Dendritic cell treated with granulocyte-macrophage colony-stimulating factor and Interleukin-4, amounts not matched to agents 40 ng/mL and 50 ng/mL, for 4 days (primary cell): ENCODE measurements around the gene SPINT1.

ENCODE experiments used
- H3K27ac Mint-ChIP-seq: one replicate; pipeline ENCODE4 v1.8.0; 2022; ENCODE audit warnings: mild to moderate bottlenecking, mixed read lengths
- H3K27me3 Mint-ChIP-seq: one replicate; pipeline ENCODE4 v1.8.0; 2022; ENCODE audit warnings: mild to moderate bottlenecking, mixed read lengths
- H3K36me3 Mint-ChIP-seq: one replicate; pipeline ENCODE4 v1.8.0; 2022; ENCODE audit warnings: low read depth, mixed read lengths
- H3K4me1 Mint-ChIP-seq: one replicate; pipeline ENCODE4 v1.8.0; 2022; ENCODE audit warnings: low read depth, mixed read lengths
- H3K4me3 Mint-ChIP-seq: one replicate; pipeline ENCODE4 v1.8.0; 2022; ENCODE audit warnings: mild to moderate bottlenecking, moderate library complexity, mixed read lengths
- H3K9me3 Mint-ChIP-seq: one replicate; pipeline ENCODE4 v1.8.0; 2022; ENCODE audit warnings: mixed read lengths
- intact Hi-C: fragments of 100-400 bp; cut with micrococcal nuclease; formaldehyde crosslinking; loops from one replicate; pipeline ENCODE4 v1.15.0; 2022

SPINT1 gene

DNA sequence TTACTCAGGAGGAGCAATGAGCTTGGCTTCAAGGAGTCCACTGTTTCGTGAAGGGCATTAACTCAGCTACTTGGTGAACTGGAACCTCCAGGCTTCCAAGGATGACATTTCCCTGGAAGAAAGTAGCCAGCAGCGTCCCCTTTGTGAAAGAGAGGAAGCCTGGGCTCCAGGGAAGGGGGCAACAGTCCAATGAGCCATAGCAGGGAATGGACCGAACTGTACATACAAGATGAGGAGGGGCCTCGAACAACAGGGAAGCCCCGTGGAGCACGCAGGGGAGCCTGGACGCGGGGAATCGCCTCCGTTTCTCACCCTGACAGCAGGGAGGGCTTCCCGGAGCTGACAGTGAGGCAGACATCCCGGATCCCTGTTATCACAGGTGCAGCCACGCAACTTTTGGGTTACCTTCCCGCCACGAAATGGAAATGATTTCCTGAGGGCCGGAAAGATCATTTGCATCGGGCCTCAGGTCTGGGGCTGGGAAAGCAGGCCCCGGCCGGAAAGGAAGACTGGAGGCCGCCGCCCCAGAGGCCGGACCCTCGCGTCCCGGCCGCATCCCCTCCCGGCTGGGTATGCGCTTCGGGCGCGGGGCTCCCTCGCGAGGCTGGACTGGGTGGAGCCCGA, 475 bp upstream of the SPINT1 start:
- peaks cover 13% of the 10 kb centered on the region for H3K27me3 Mint-ChIP-seq
- peaks cover 44% of the 10 kb centered on the region for H3K4me1 Mint-ChIP-seq
- H3K9me3 Mint-ChIP-seq, result no peaks in the 10 kb centered on the region
- H3K36me3 Mint-ChIP-seq, result peaks cover 21% of the 10 kb centered on the region
- intact Hi-C loops, result loop anchor here (5.0 kb wide), 1 partner anchor 36 kb away; the partner anchor contains the start of genes DNAJC17 and ZFYVE19
- H3K4me3 Mint-ChIP-seq, result peak overlapping the region; percentile 66
- no peak overlapping the region for H3K27ac Mint-ChIP-seq

- peak overlapping the region; percentile 97 for H3K4me3 Mint-ChIP-seq
- intact Hi-C loops, result loop anchor here (5.0 kb wide), 1 partner anchor 37 kb away; the partner anchor contains the start of genes DNAJC17 and ZFYVE19
- H3K27me3 Mint-ChIP-seq, result peaks cover 13% of the 10 kb centered on the region
- peaks cover 32% of the 10 kb centered on the region for H3K36me3 Mint-ChIP-seq
- no peaks in the 10 kb centered on the region for H3K9me3 Mint-ChIP-seq
- peaks cover 44% of the 10 kb centered on the region for H3K4me1 Mint-ChIP-seq
- peak overlapping the region; percentile 93 for H3K27ac Mint-ChIP-seq
These were observed 815 bp downstream of the SPINT1 start for GRCh38 chr15:40844696-40845030.

GRCh38 chr15:40845036-40845435, 1.2 kb downstream of the SPINT1 start:
- peak overlapping the region; percentile 93 for H3K27ac Mint-ChIP-seq
- H3K36me3 Mint-ChIP-seq, result peaks cover 36% of the 10 kb centered on the region
- H3K4me3 Mint-ChIP-seq, result peak overlapping the region; percentile 97
- intact Hi-C loops, result no loop called here
- peaks cover 13% of the 10 kb centered on the region for H3K27me3 Mint-ChIP-seq
- H3K9me3 Mint-ChIP-seq, result no peaks in the 10 kb centered on the region
- H3K4me1 Mint-ChIP-seq, result peaks cover 44% of the 10 kb centered on the region

GRCh38 chr15:40845511-40846284, 1.9 kb downstream of the SPINT1 start:
- H3K27ac Mint-ChIP-seq, result peak overlapping the region; percentile 93
- H3K9me3 Mint-ChIP-seq, result no peaks in the 10 kb centered on the region
- peaks cover 43% of the 10 kb centered on the region for H3K36me3 Mint-ChIP-seq
- H3K4me1 Mint-ChIP-seq, result peaks cover 44% of the 10 kb centered on the region
- intact Hi-C loops, result no loop called here
- H3K4me3 Mint-ChIP-seq, result peak overlapping the region; percentile 97
- peaks cover 13% of the 10 kb centered on the region for H3K27me3 Mint-ChIP-seq

DNA sequence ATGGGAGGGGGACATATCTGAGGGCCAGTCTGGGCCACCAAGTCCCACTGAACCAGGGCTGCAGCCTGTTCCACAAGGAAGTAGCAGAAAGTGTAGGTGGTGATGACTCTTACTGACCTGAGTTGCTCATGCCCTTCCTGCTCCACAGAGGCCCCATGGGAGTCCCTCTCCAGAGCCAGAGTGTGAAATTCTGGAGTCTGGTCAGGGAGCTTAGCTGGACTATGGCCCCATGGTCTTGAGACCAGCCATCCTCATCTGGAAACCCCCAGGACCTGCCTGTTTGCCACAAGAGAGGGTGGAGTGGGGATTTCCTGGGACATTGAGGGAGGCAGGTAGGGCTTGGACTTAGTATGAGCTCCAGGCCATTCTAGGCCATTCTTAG, 3.0 kb downstream of the SPINT1 start:
- H3K27ac Mint-ChIP-seq, result peak overlapping the region; percentile 93
- H3K4me3 Mint-ChIP-seq, result peak overlapping the region; percentile 97
- H3K27me3 Mint-ChIP-seq, result peaks cover 10% of the 10 kb centered on the region

DNA sequence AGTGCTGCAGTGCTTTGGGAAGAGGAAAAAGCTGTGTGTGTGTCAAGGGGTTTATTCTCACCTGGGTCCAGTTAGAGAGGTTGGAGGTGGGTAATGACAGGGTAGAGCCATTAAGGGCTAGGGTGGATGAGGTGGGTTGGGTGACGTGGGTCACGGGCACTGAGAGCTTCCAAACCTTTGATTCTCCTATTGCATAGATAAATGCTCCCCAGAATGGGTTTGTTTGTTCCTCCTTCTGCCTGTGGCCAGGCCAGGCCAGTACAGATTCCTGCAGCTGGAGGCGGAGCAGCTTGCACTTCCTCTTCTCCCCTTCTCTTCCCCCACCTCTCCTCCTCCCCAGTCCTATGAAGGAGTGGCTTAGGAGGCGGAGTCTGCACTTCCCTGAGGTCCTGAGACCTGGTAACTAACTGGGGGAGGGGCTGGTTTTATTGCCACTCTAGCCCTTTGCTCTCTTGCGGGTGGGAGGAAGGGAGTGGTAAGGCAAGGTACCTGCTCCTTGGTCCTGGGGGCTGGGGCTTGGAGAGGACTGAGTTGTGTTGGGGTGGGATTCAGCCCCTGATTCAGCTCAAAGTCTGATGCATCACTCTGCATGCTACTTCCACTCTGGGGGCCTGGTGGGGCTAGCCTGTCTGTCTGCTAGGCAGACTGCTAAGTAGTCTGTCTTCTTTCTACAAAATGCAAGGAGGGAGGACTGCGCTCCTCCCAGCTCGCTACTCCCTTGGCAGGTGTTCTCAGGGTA, 3.5 kb downstream of the SPINT1 start:
- intact Hi-C loops, result no loop called here
- H3K27ac Mint-ChIP-seq, result peak overlapping the region; percentile 93
- peak overlapping the region; percentile 97 for H3K4me3 Mint-ChIP-seq
- peaks cover 60% of the 10 kb centered on the region for H3K36me3 Mint-ChIP-seq
- no peaks in the 10 kb centered on the region for H3K9me3 Mint-ChIP-seq
- peaks cover 8% of the 10 kb centered on the region for H3K27me3 Mint-ChIP-seq
- peaks cover 44% of the 10 kb centered on the region for H3K4me1 Mint-ChIP-seq

More for the DNA sequence above, 3.0 kb downstream of the SPINT1 start:
- no peaks in the 10 kb centered on the region for H3K9me3 Mint-ChIP-seq
- peaks cover 44% of the 10 kb centered on the region for H3K4me1 Mint-ChIP-seq
- H3K36me3 Mint-ChIP-seq, result peaks cover 54% of the 10 kb centered on the region
- intact Hi-C loops, result no loop called here

GRCh38 chr15:40850576-40851112, 6.8 kb downstream of the SPINT1 start:
- peaks cover 81% of the 10 kb centered on the region for H3K36me3 Mint-ChIP-seq
- intact Hi-C loops, result no loop called here
- no peaks in the 10 kb centered on the region for H3K9me3 Mint-ChIP-seq
- no peak overlapping the region for H3K4me3 Mint-ChIP-seq
- H3K27me3 Mint-ChIP-seq, result no peaks in the 10 kb centered on the region
- no peak overlapping the region for H3K27ac Mint-ChIP-seq
- H3K4me1 Mint-ChIP-seq, result peaks cover 28% of the 10 kb centered on the region

DNA sequence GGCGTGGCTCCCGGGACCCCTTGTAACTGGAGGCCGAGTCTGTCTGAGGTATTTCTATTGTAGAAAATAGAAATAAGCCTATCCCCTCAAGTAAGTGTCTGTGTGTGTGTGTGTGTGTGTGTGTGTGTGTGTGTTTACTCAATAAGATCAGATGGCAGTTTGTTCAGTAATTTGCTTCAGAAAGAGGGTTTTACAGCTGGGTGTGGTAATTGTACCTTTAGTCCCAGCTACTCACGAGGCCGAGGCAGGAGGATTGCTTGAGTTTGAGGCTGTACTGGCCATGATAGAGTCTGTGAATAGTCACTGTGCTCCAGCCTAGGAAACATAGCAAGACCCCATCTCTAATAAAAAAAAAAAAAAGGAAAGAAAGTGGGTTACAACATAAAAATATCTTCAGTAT, 8.7 kb downstream of the SPINT1 start:
- Mint-ChIP-seq H3K27ac (no peak overlapping the region), H3K36me3 (peaks cover 99% of the 10 kb centered on the region), H3K4me3 (no peak overlapping the region), H3K4me1 (peaks cover 25% of the 10 kb centered on the region), H3K27me3 (no peaks in the 10 kb centered on the region), H3K9me3 (no peaks in the 10 kb centered on the region)
- intact Hi-C loops, result no loop called here

GRCh38 chr15:40853241-40853890, 9.5 kb downstream of the SPINT1 start:
- intact Hi-C loops, result no loop called here
- no peak overlapping the region for H3K27ac Mint-ChIP-seq
- no peaks in the 10 kb centered on the region for H3K27me3 Mint-ChIP-seq
- peaks cover 22% of the 10 kb centered on the region for H3K4me1 Mint-ChIP-seq
- peaks cover 97% of the 10 kb centered on the region for H3K36me3 Mint-ChIP-seq
- H3K4me3 Mint-ChIP-seq, result no peak overlapping the region
- no peaks in the 10 kb centered on the region for H3K9me3 Mint-ChIP-seq

- Mint-ChIP-seq H3K36me3 (peaks cover 98% of the 10 kb centered on the region), H3K27me3 (no peaks in the 10 kb centered on the region), H3K4me3 (no peak overlapping the region), H3K4me1 (peaks cover 27% of the 10 kb centered on the region), H3K27ac (no peak overlapping the region), H3K9me3 (no peaks in the 10 kb centered on the region)
- intact Hi-C loops, result no loop called here
These were observed 10.3 kb downstream of the SPINT1 start for GRCh38 chr15:40854161-40854560.

GRCh38 chr15:40855706-40856234, 11.9 kb downstream of the SPINT1 start:
- H3K27me3 Mint-ChIP-seq, result no peaks in the 10 kb centered on the region
- H3K36me3 Mint-ChIP-seq, result peaks cover 88% of the 10 kb centered on the region
- H3K27ac Mint-ChIP-seq, result no peak overlapping the region
- intact Hi-C loops, result no loop called here
- H3K4me1 Mint-ChIP-seq, result peaks cover 34% of the 10 kb centered on the region
- H3K9me3 Mint-ChIP-seq, result no peaks in the 10 kb centered on the region
- H3K4me3 Mint-ChIP-seq, result no peak overlapping the region

DNA sequence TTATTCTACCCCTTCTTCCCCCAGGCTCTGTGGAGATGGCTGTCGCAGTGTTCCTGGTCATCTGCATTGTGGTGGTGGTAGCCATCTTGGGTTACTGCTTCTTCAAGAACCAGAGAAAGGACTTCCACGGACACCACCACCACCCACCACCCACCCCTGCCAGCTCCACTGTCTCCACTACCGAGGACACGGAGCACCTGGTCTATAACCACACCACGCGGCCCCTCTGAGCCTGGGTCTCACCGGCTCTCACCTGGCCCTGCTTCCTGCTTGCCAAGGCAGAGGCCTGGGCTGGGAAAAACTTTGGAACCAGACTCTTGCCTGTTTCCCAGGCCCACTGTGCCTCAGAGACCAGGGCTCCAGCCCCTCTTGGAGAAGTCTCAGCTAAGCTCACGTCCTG, 12.9 kb downstream of the SPINT1 start:
- Mint-ChIP-seq H3K9me3 (no peaks in the 10 kb centered on the region), H3K27me3 (no peaks in the 10 kb centered on the region), H3K36me3 (peaks cover 78% of the 10 kb centered on the region), H3K4me1 (peaks cover 34% of the 10 kb centered on the region), H3K27ac (peak overlapping the region; percentile 77), H3K4me3 (no peak overlapping the region)
- intact Hi-C loops, result loop anchor here (1.0 kb wide), 1 partner anchor 38 kb away; the partner anchor contains the start of gene VPS18

- H3K9me3 Mint-ChIP-seq, result no peaks in the 10 kb centered on the region
- peaks cover 34% of the 10 kb centered on the region for H3K4me1 Mint-ChIP-seq
- intact Hi-C loops, result loop anchor here (1.0 kb wide), 1 partner anchor 37 kb away; the partner anchor contains the start of gene VPS18
- H3K27me3 Mint-ChIP-seq, result no peaks in the 10 kb centered on the region
- H3K36me3 Mint-ChIP-seq, result peaks cover 68% of the 10 kb centered on the region
- peak overlapping the region; percentile 77 for H3K27ac Mint-ChIP-seq
- H3K4me3 Mint-ChIP-seq, result no peak overlapping the region
These were observed 13.9 kb downstream of the SPINT1 start for GRCh38 chr15:40857601-40858341.
